AG09319 (cell line): ENCODE data around the gene AASDHPPT.
"Not testable (repeated sequence)": the region's sequence is repeated elsewhere in the genome, so short reads cannot be mapped to it uniquely, and the experiment has no call there.

ENCODE experiments used
- DNase-seq: peaks from one replicate; pipeline ENCODE4 v3.0.0-alpha.2; 2010; ENCODE audit warnings: low read depth; ENCODE audit errors: extremely low read depth
- CTCF ChIP-seq: IDR thresholded peaks from 2 replicates; pipeline ENCODE4 v1.5.1; 2011; ENCODE audit warnings: low read depth, mild to moderate bottlenecking, inconsistent platforms, low read length, moderate library complexity

The AASDHPPT gene

GRCh38 chr11:106049727-106050476 is 27.6 kb upstream of the AASDHPPT start:
- TF ChIP-seq CTCF = no peak
- no peak for DNase-seq

GRCh38 chr11:106051103-106051502 is 26.4 kb upstream of the AASDHPPT start:
- TF ChIP-seq CTCF = no peak
- DNase-seq = no peak

- DNase-seq = not testable (repeated sequence)
Observed at GRCh38 chr11:106058377-106058776, 19.1 kb upstream of the AASDHPPT start.

GRCh38 chr11:106059617-106060016 is 17.8 kb upstream of the AASDHPPT start:
- no peak for TF ChIP-seq CTCF
- no peak for DNase-seq

GRCh38 chr11:106061249-106061784 is 16.1 kb upstream of the AASDHPPT start:
- no peak for TF ChIP-seq CTCF
- DNase-seq = no peak

- no peak for DNase-seq
- no peak for TF ChIP-seq CTCF
Observed at GRCh38 chr11:106061954-106062949, 15.2 kb upstream of the AASDHPPT start.

GRCh38 chr11:106063009-106063408 is 14.5 kb upstream of the AASDHPPT start:
- TF ChIP-seq CTCF = no peak

More at GRCh38 chr11:106063009-106063408, 14.5 kb upstream of the AASDHPPT start:
- DNase-seq = no peak
